HepG2 (cell line): ENCODE measurements around the gene ARID5B. TPM values are rescaled to one million over a fixed set of nuclear protein-coding genes. Genes with fewer than 3 reads are reported as not detected.

Experiments used
- ATAC-seq: fragments of 200-7000 bp; cut with Tn5 transposase; 3 replicates; pipeline ENCODE4 v1.9.1; 2020; ENCODE audit warnings: mild to moderate bottlenecking, moderate library complexity
- BruUV-seq: library from RNA; stranded (reverse); fragments of 400-500 nt; replicated peaks from 2 replicates; lab custom pipeline; 2021; lab: Mats Ljungman, UMichigan
- CTCF ChIA-PET: fragments of 300-600 bp; formaldehyde crosslinking; extraction: SDS; loops from one replicate; lab custom pipeline; 2021; ENCODE audit warnings: low total read pairs, inconsistent platforms, low intra/inter-chr PET ratio; lab: Yijun Ruan, JAX
- POLR2A ChIA-PET: fragments of 350-600 bp; sonication (Branson Sonifier 250); formaldehyde crosslinking; loops from one replicate; lab custom pipeline; 2020; ENCODE audit warnings: antibody characterized with exemption, inconsistent platforms; lab: Yijun Ruan, JAX
- DNase-seq: peaks from one replicate; pipeline ENCODE4 v3.0.0-alpha.2; 2015; ENCODE audit warnings: low spot score
- FAIRE-seq: peaks from 3 replicates; lab custom pipeline; 2011; peaks lifted over from hg19 to GRCh38; lab: Jason Lieb, UNC
- H2AFZ ChIP-seq: one replicate; pipeline ENCODE4 v1.6.1; 2011; ENCODE audit warnings: low read length, inconsistent platforms
- H3K27ac ChIP-seq: fragments of 300-600 bp; 3 replicates; pipeline ENCODE4 v1.8.0; 2011; ENCODE audit warnings: mixed run types, mild to moderate bottlenecking, mixed read lengths, low read length, inconsistent platforms; ENCODE audit not compliant: insufficient read depth; ENCODE audit errors: extremely low read length
- H3K27me3 ChIP-seq, 2 experiments: fragments of 200-600 bp in 1 of 2; 2 replicates in 1 of 2; 3 replicates in 1 of 2; pipeline versions ENCODE4 v1.6.0 to v1.8.0; 2011; ENCODE audit warnings: low read length in 2 of 2, mild to moderate bottlenecking in 2 of 2, moderate library complexity in 2 of 2, inconsistent platforms in 1 of 2; ENCODE audit not compliant: insufficient read depth in 2 of 2, control insufficient read depth in 1 of 2
- H3K36me3 ChIP-seq, 2 experiments: fragments of 200-600 bp in 1 of 2; replicated peaks in 1 of 2; 2 replicates in 1 of 2; 3 replicates in 1 of 2; pipeline versions ENCODE4 v1.5.1 to v1.8.0; 2011; ENCODE audit warnings: low read length in 2 of 2, inconsistent platforms in 1 of 2; ENCODE audit not compliant: insufficient read depth in 2 of 2, control insufficient read depth in 1 of 2
- H3K4me1 ChIP-seq: 2 replicates; pipeline ENCODE4 v1.5.1; 2012; ENCODE audit warnings: low read length, inconsistent platforms; ENCODE audit not compliant: insufficient read depth
- H3K4me2 ChIP-seq: 2 replicates; pipeline ENCODE4 v1.6.0; 2011; ENCODE audit warnings: low read depth, low read length, inconsistent platforms
- H3K4me3 ChIP-seq, 3 experiments: fragments of 200-600 bp in 1 of 3; sonication (generic), shearing (Covaris generic) in 1 of 3; replicated peaks in 1 of 3; 2 replicates each; pipeline ENCODE4 v1.5.1; 2011 to 2016; ENCODE audit warnings: low read length in 3 of 3, inconsistent platforms in 2 of 3, low read depth in 2 of 3, mild to moderate bottlenecking in 2 of 3, control low read depth in 1 of 3, mixed read lengths in 1 of 3; ENCODE audit not compliant: insufficient read depth in 1 of 3
- H3K79me2 ChIP-seq: one replicate; pipeline ENCODE4 v1.6.1; 2011; ENCODE audit warnings: low read length, inconsistent platforms; ENCODE audit not compliant: insufficient read depth
- H3K9ac ChIP-seq: 2 replicates; pipeline ENCODE4 v1.6.0; 2011; ENCODE audit warnings: mild to moderate bottlenecking, low read depth, low read length, inconsistent platforms; ENCODE audit not compliant: insufficient read depth
- H3K9me3 ChIP-seq: 2 replicates; pipeline ENCODE4 v1.5.1; 2012; ENCODE audit warnings: mild to moderate bottlenecking, low read length
- H4K20me1 ChIP-seq: 2 replicates; pipeline ENCODE4 v1.6.0; 2011; ENCODE audit warnings: inconsistent platforms, mild to moderate bottlenecking, low read length, moderate library complexity; ENCODE audit not compliant: insufficient read depth
- BRCA1 ChIP-seq: sonication (generic); formaldehyde crosslinking; IDR thresholded peaks from 2 replicates; pipeline ENCODE4 v1.4.0; 2020; ENCODE audit warnings: missing genetic modification reagents
- HHEX ChIP-seq: IDR thresholded peaks from 2 replicates; pipeline ENCODE4 v1.6.1; 2016; ENCODE audit warnings: control low read depth
- HMG20B ChIP-seq: conservative IDR thresholded peaks from 2 replicates; pipeline ENCODE4 v1.6.1; 2016; ENCODE audit warnings: missing genetic modification reagents, missing compliant biosample characterization
- NAIF1 ChIP-seq: sonication (generic); formaldehyde crosslinking; IDR thresholded peaks from 2 replicates; pipeline ENCODE4 v1.5.0; 2020; ENCODE audit warnings: mild to moderate bottlenecking, missing genetic modification reagents, borderline replicate concordance
- SP140L ChIP-seq: sonication (generic); formaldehyde crosslinking; IDR thresholded peaks from 2 replicates; pipeline ENCODE4 v1.4.0; 2020; ENCODE audit warnings: missing genetic modification reagents, borderline replicate concordance
- SRSF9 ChIP-seq: fragments of 200-400 bp; formaldehyde crosslinking; IDR thresholded peaks from 2 replicates; pipeline ENCODE4 v1.6.1; 2018; ENCODE audit warnings: borderline replicate concordance, mild to moderate bottlenecking, low read depth, low read length; ENCODE audit not compliant: insufficient read depth, poor library complexity, severe bottlenecking
- ZMAT3 ChIP-seq: sonication (generic); formaldehyde crosslinking; conservative IDR thresholded peaks from 2 replicates; pipeline ENCODE4 v1.7.0; 2021; ENCODE audit warnings: missing genetic modification reagents
- ZNF317 ChIP-seq: sonication (generic); formaldehyde crosslinking; IDR thresholded peaks from 2 replicates; pipeline ENCODE4 v1.5.0; 2020; ENCODE audit warnings: mild to moderate bottlenecking, missing genetic modification reagents
- ZNF329 ChIP-seq: sonication (generic); formaldehyde crosslinking; IDR thresholded peaks from 2 replicates; pipeline ENCODE4 v1.9.0; 2021; ENCODE audit warnings: low read depth, mild to moderate bottlenecking, missing genetic modification reagents
- ZNF382 ChIP-seq: sonication (generic); formaldehyde crosslinking; IDR thresholded peaks from 2 replicates; pipeline ENCODE4 v1.5.0; 2020; ENCODE audit warnings: missing genetic modification reagents, mild to moderate bottlenecking, borderline replicate concordance
- WGBS: methylation state at CpG from one replicate; pipeline ENCODE4 v1.1.6; 2017; ENCODE audit warnings: low lambda C conversion rate; 5-methylcytosine and 5-hydroxymethylcytosine counted together
- in situ Hi-C: cut with HindIII; loops from 2 replicates; pipeline ENCODE4 v1.10.0; 2017; ENCODE audit warnings: low pct_unique_long_range_greater_than_20kb; ENCODE audit not compliant: extremely low pct_ligation_motif_present
- intact Hi-C: fragments of 100-400 bp; cut with micrococcal nuclease; formaldehyde crosslinking; loops from one replicate; pipeline ENCODE4 v1.10.0; 2022; ENCODE audit not compliant: unreplicated experiment
- polyA plus RNA-seq, 8 experiments: library from polyadenylated mRNA; depleted of rRNA in 3 of 8; stranded (reverse) in 7 of 8; unstranded in 1 of 8; fragments of >200 nt; fragmentation: Illumina TruSeq in 4 of 8; extraction: Trizol in 4 of 8; gene quantifications; 2 replicates each; pipeline versions ENCODE4 v1.2.1 to v1.2.3, GENCODE V29; 2011 to 2016; ENCODE audit warnings: low read depth in 4 of 8, missing spikeins in 1 of 8, mixed read lengths in 1 of 8; ENCODE audit not compliant: insufficient read depth in 1 of 8
- total RNA-seq, 5 experiments: library from RNA; depleted of rRNA; stranded (reverse); fragments of >200 nt; fragmentation: Illumina TruSeq; extraction: Trizol; gene quantifications; 2 replicates each; pipeline ENCODE4 v1.2.3, GENCODE V29; 2016; ENCODE audit warnings: low read depth in 1 of 5
- TF ChIP-seq, protein P1 (sequence below): sonication (generic); formaldehyde crosslinking; conservative IDR thresholded peaks from 2 replicates; pipeline ENCODE4 v1.8.0; 2022; ENCODE audit warnings: mild to moderate bottlenecking, moderate library complexity, missing genetic modification reagents
- TF ChIP-seq, protein P2 (sequence below): sonication (generic); formaldehyde crosslinking; IDR thresholded peaks from 2 replicates; pipeline ENCODE4 v1.8.0; 2022; ENCODE audit warnings: mild to moderate bottlenecking, missing genetic modification reagents, moderate library complexity
- TF ChIP-seq, protein P3 (sequence below): IDR thresholded peaks from 2 replicates; pipeline ENCODE4 v1.6.1; 2016; ENCODE audit warnings: mild to moderate bottlenecking

Gene ARID5B
- total and polyA plus RNA-seq, 2 of the 13 experiments (the other 11 are each of a cell fraction or from before 2014, with no cell fraction given): 6.2 to 21.1 TPM

DNA sequence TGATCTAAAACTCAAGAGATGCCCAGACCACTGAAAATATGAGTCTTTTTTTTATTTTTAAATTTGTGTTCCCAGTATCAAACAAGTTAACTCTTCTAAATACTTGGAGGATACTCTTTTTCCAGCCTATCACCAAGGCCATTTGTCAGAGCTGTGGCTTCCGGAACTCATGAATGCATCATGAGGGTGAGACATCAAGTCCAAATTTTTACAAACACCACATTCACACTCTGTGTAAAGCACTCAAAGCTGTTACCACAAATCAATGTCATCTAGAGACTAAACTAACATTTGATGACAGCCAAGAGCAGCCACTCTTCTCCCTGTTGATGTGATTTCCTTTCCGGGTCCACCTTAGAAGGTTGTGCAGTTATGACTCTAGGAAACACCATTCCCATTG, 43.8 kb upstream of the ARID5B start:
- no peak for FAIRE-seq
- no peak for TF ChIP-seq ZNF382 (CRISPR knock-in tag)
- no peak for TF ChIP-seq ZMAT3
- TF ChIP-seq HHEX: no peak
- TF ChIP-seq, protein P1, sequence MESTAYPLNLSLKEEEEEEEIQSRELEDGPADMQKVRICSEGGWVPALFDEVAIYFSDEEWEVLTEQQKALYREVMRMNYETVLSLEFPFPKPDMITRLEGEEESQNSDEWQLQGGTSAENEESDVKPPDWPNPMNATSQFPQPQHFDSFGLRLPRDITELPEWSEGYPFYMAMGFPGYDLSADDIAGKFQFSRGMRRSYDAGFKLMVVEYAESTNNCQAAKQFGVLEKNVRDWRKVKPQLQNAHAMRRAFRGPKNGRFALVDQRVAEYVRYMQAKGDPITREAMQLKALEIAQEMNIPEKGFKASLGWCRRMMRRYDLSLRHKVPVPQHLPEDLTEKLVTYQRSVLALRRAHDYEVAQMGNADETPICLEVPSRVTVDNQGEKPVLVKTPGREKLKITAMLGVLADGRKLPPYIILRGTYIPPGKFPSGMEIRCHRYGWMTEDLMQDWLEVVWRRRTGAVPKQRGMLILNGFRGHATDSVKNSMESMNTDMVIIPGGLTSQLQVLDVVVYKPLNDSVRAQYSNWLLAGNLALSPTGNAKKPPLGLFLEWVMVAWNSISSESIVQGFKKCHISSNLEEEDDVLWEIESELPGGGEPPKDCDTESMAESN (CRISPR knock-in tag): no peak
- no peak for TF ChIP-seq NAIF1 (CRISPR knock-in tag)
- TF ChIP-seq SRSF9: no peak
- TF ChIP-seq ZNF317 (CRISPR knock-in tag): no peak
- TF ChIP-seq, protein P2, sequence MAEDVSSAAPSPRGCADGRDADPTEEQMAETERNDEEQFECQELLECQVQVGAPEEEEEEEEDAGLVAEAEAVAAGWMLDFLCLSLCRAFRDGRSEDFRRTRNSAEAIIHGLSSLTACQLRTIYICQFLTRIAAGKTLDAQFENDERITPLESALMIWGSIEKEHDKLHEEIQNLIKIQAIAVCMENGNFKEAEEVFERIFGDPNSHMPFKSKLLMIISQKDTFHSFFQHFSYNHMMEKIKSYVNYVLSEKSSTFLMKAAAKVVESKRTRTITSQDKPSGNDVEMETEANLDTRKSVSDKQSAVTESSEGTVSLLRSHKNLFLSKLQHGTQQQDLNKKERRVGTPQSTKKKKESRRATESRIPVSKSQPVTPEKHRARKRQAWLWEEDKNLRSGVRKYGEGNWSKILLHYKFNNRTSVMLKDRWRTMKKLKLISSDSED: no peak
- TF ChIP-seq ZNF329 (CRISPR knock-in tag): no peak
- no peak for TF ChIP-seq SP140L (CRISPR knock-in tag)
- no peak for TF ChIP-seq BRCA1 (CRISPR knock-in tag)
- TF ChIP-seq, protein P3, sequence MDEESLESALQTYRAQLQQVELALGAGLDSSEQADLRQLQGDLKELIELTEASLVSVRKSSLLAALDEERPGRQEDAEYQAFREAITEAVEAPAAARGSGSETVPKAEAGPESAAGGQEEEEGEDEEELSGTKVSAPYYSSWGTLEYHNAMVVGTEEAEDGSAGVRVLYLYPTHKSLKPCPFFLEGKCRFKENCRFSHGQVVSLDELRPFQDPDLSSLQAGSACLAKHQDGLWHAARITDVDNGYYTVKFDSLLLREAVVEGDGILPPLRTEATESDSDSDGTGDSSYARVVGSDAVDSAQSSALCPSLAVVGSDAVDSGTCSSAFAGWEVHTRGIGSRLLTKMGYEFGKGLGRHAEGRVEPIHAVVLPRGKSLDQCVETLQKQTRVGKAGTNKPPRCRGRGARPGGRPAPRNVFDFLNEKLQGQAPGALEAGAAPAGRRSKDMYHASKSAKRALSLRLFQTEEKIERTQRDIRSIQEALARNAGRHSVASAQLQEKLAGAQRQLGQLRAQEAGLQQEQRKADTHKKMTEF: no peak
- TF ChIP-seq HMG20B (CRISPR knock-in tag): no peak
- Histone ChIP-seq H3K9me3 (no peaks in the 10 kb centered on the region), H3K4me3 (no peak overlapping the region), H3K79me2 (no peaks in the 10 kb centered on the region), H3K9ac (no peak overlapping the region), H3K27ac (no peak overlapping the region), H3K4me2 (no peak overlapping the region), H4K20me1 (no peaks in the 10 kb centered on the region), H3K4me1 (no peaks in the 10 kb centered on the region), H3K27me3 (no peaks in the 10 kb centered on the region; a peak in 1 of 5 replicates), H2AFZ (no peak overlapping the region), H3K36me3 (no peaks in the 10 kb centered on the region)
- no TSS peak for BruUV-seq
- DNase-seq: no peak
- no peak for ATAC-seq
- intact Hi-C loops: no loop called here
- 90% methylated on average over 2 of the region's 2 CpGs for WGBS
- in situ Hi-C loops: no loop called here
- POLR2A ChIA-PET: no interaction called here
- CTCF ChIA-PET: no interaction called here
